GM10266 (cell line): ENCODE results near the gene MADCAM1.

Experiments used
- DNase-seq: peaks from one replicate; pipeline ENCODE4 v3.0.0; 2012; ENCODE audit errors: extremely low spot score
- CTCF ChIP-seq: IDR thresholded peaks from 2 replicates; pipeline ENCODE4 v1.5.1; 2012; ENCODE audit warnings: mild to moderate bottlenecking, low read depth; ENCODE audit not compliant: control insufficient read depth, insufficient read depth; ENCODE audit errors: missing control alignments

The MADCAM1 gene

GRCh38 chr19:468587-469256 is 27.6 kb upstream of the MADCAM1 start:
- no peak for TF ChIP-seq CTCF

GRCh38 chr19:469833-470232 is 26.5 kb upstream of the MADCAM1 start:
- TF ChIP-seq CTCF: no peak
- no peak for DNase-seq

More at GRCh38 chr19:468587-469256, 27.6 kb upstream of the MADCAM1 start:
- no peak for DNase-seq

- no peak for DNase-seq
- TF ChIP-seq CTCF: no peak
These were observed 25.6 kb upstream of the MADCAM1 start for GRCh38 chr19:470701-471100.

GRCh38 chr19:472005-472858 is 24.1 kb upstream of the MADCAM1 start:
- no peak for DNase-seq
- no peak for TF ChIP-seq CTCF

GRCh38 chr19:474126-475078 is 21.9 kb upstream of the MADCAM1 start:
- DNase-seq: no peak
- no peak for TF ChIP-seq CTCF

GRCh38 chr19:475360-475759 is 20.9 kb upstream of the MADCAM1 start:
- no peak for DNase-seq
- no peak for TF ChIP-seq CTCF
